Upper lobe of left lung (tissue), 6 donors: ENCODE measurements around the gene POLD1. TPM values are rescaled to one million over a fixed set of nuclear protein-coding genes. Genes with fewer than 3 reads are reported as not detected.

Experiments
- ATAC-seq, 2 donors: fragments of 200-7000 bp; cut with Tn5 transposase; one replicate each; pipeline ENCODE4 v1.9.1; 2022; ENCODE audit warnings: mild to moderate bottlenecking in 2 of 2, moderate library complexity in 2 of 2; ENCODE audit not compliant: low FRiP score in 2 of 2
- DNase-seq, 2 donors: peaks; one replicate each; pipeline ENCODE4 v3.0.0-alpha.2; 2019 to 2020
- H3K27ac ChIP-seq, 4 donors: fragments of 200-600 bp; sonication (generic); one replicate each; pipeline ENCODE4 v1.5.1; 2016 to 2019
- H3K27me3 ChIP-seq, 4 donors: fragments of 200-600 bp; sonication (generic); one replicate each; pipeline ENCODE4 v1.5.1; 2017 to 2019
- H3K36me3 ChIP-seq, 4 donors: fragments of 200-600 bp; sonication (generic); one replicate each; pipeline ENCODE4 v1.5.1; 2016 to 2019
- H3K4me1 ChIP-seq, 4 donors: fragments of 200-600 bp; sonication (generic); one replicate each; pipeline ENCODE4 v1.5.1; 2018 to 2019
- H3K4me3 ChIP-seq, 4 donors: fragments of 200-600 bp; sonication (generic); one replicate each; pipeline ENCODE4 v1.5.1; 2017 to 2019; ENCODE audit warnings: mild to moderate bottlenecking in 2 of 4, moderate library complexity in 1 of 4
- H3K9me3 ChIP-seq, 4 donors: fragments of 200-600 bp; sonication (generic); one replicate each; pipeline ENCODE4 v1.5.1; 2018 to 2019
- CTCF ChIP-seq, 6 experiments: fragments of 450-650 bp in 4 of 6; fragments of 200-600 bp in 2 of 6; sonication (generic) in 2 of 6; IDR thresholded peaks; one replicate each; pipeline ENCODE4 v1.5.1; 2016 to 2019; ENCODE audit warnings: antibody characterized with exemption in 6 of 6
- EP300 ChIP-seq, 4 donors: sonication (generic); formaldehyde crosslinking; IDR thresholded peaks; one replicate each; pipeline ENCODE4 v1.5.1; 2017; ENCODE audit warnings: antibody characterized with exemption in 4 of 4, control low read depth in 2 of 4
- POLR2A ChIP-seq, 4 donors: fragments of 450-650 bp; IDR thresholded peaks; one replicate each; pipeline ENCODE4 v1.5.1; 2016 to 2017; ENCODE audit warnings: antibody characterized with exemption in 4 of 4, mild to moderate bottlenecking in 2 of 4
- POLR2AphosphoS5 ChIP-seq, 2 donors: sonication (generic); formaldehyde crosslinking; IDR thresholded peaks; one replicate each; pipeline ENCODE4 v1.5.1; 2017; ENCODE audit warnings: antibody characterized with exemption in 2 of 2
- WGBS, 2 donors: methylation state at CpG; one replicate each; pipeline ENCODE4 v1.1.5; 2017 to 2018; 5-methylcytosine and 5-hydroxymethylcytosine counted together
- total RNA-seq, 6 donors: library from RNA; depleted of rRNA in 4 of 6; stranded (reverse); fragments of >200 nt in 4 of 6; gene quantifications; one replicate each; pipeline versions ENCODE4 v1.1.0 to v1.2.1, GENCODE V29; 2016 to 2021
- donor health status: DM: no; HTN: no; CAD: no; lungs with moderate emphysema.
- donor health status: DM: no; HTN: yes; CAD: no; lungs with severe emphysema.

POLD1 gene
- total RNA-seq, 6 donors from 2014 or later: 20.5 to 66.0 (median 44.0) TPM

- TF ChIP-seq EP300 (IDR thresholded peaks at IDR 0.05): no peak
- TF ChIP-seq POLR2A (IDR thresholded peaks at IDR 0.05): no peak
- TF ChIP-seq CTCF (IDR thresholded peaks at IDR 0.05): no peak
- no peak for TF ChIP-seq POLR2AphosphoS5 (IDR thresholded peaks at IDR 0.05)
- H3K4me3 ChIP-seq: no peak overlapping the region
- no peaks in the 10 kb centered on the region for H3K9me3 ChIP-seq
- H3K27me3 ChIP-seq: no peaks in the 10 kb centered on the region
- WGBS, 2 donors: 85 to 92% methylated on average over 4 of the region's 4 CpGs
- H3K27ac ChIP-seq: no peak overlapping the region
- peaks cover 0 to 10% (median 0%) of the 10 kb centered on the region in 4 donors for H3K4me1 ChIP-seq
- H3K36me3 ChIP-seq: no peaks in the 10 kb centered on the region
- ATAC-seq (no peak), DNase-seq (no peak)
Observed at GRCh38 chr19:50393589-50393988, 9.4 kb downstream of the POLD1 start.

- ATAC-seq (peak in 1 of 2 donors; percentile 39), DNase-seq (no peak)
- TF ChIP-seq CTCF (IDR thresholded peaks at IDR 0.05): no peak
- TF ChIP-seq EP300 (IDR thresholded peaks at IDR 0.05): no peak
- TF ChIP-seq POLR2AphosphoS5 (IDR thresholded peaks at IDR 0.05): no peak
- no peak for TF ChIP-seq POLR2A (IDR thresholded peaks at IDR 0.05)
- 89 to 97% methylated on average over 7 to 9 of the region's 9 CpGs for WGBS, 2 donors
- no peak overlapping the region for H3K4me3 ChIP-seq
- no peaks in the 10 kb centered on the region for H3K27me3 ChIP-seq
- H3K36me3 ChIP-seq: peaks cover 0 to 4% (median under 1%) of the 10 kb centered on the region in 4 donors
- peaks cover 0 to 10% (median 0%) of the 10 kb centered on the region in 4 donors for H3K4me1 ChIP-seq
- no peaks in the 10 kb centered on the region for H3K9me3 ChIP-seq
- H3K27ac ChIP-seq: no peak overlapping the region
Observed at GRCh38 chr19:50394017-50394416, 9.9 kb downstream of the POLD1 start.

GRCh38 chr19:50398675-50399367 is 14.7 kb downstream of the POLD1 start:
- Histone ChIP-seq H3K4me3 (no peak overlapping the region), H3K27me3 (no peaks in the 10 kb centered on the region), H3K27ac (no peak overlapping the region), H3K36me3 (peaks cover 3 to 28% (median 24%) of the 10 kb centered on the region in 4 donors), H3K4me1 (no peaks in the 10 kb centered on the region), H3K9me3 (no peaks in the 10 kb centered on the region)
- no peak for TF ChIP-seq CTCF (IDR thresholded peaks at IDR 0.05)
- TF ChIP-seq EP300 (IDR thresholded peaks at IDR 0.05): no peak
- no peak for TF ChIP-seq POLR2AphosphoS5 (IDR thresholded peaks at IDR 0.05)
- TF ChIP-seq POLR2A (IDR thresholded peaks at IDR 0.05): no peak
- DNase-seq (no peak), ATAC-seq (no peak)
- WGBS, 2 donors: 84 to 90% methylated on average over 6 to 13 of the region's 13 CpGs

GRCh38 chr19:50399368-50399745 is 15.2 kb downstream of the POLD1 start:
- TF ChIP-seq POLR2A (IDR thresholded peaks at IDR 0.05): no peak
- no peak for TF ChIP-seq EP300 (IDR thresholded peaks at IDR 0.05)
- no peak for TF ChIP-seq CTCF (IDR thresholded peaks at IDR 0.05)
- TF ChIP-seq POLR2AphosphoS5 (IDR thresholded peaks at IDR 0.05): no peak
- no peaks in the 10 kb centered on the region for H3K4me1 ChIP-seq
- ATAC-seq: no peak
- no peaks in the 10 kb centered on the region for H3K27me3 ChIP-seq
- no peaks in the 10 kb centered on the region for H3K9me3 ChIP-seq
- H3K27ac ChIP-seq: no peak overlapping the region
- 97 to 98% methylated on average over 9 to 10 of the region's 10 CpGs for WGBS, 2 donors
- DNase-seq: no peak
- H3K4me3 ChIP-seq: no peak overlapping the region
- H3K36me3 ChIP-seq: peaks cover 3 to 31% (median 26%) of the 10 kb centered on the region in 4 donors
